H9 (cell line): ENCODE results near the gene FMO2. TPM values are rescaled to one million over a fixed set of nuclear protein-coding genes. Genes with fewer than 3 reads are reported as not detected.
A peak's percentile ranks its signal among the peaks of the same experiment; 100 is the strongest.

ENCODE experiments used
- DNase-seq: peaks from one replicate; pipeline ENCODE4 v3.0.0-alpha.2; 2017
- H2AFZ ChIP-seq: one replicate; pipeline ENCODE4 v1.6.1; 2013; ENCODE audit warnings: mild to moderate bottlenecking, low read length, control low read depth, moderate library complexity
- H2AK5ac ChIP-seq: 2 replicates; pipeline ENCODE4 v1.6.1; 2013; ENCODE audit warnings: low read length, control low read depth, mixed read lengths; ENCODE audit not compliant: insufficient read length
- H2BK120ac ChIP-seq: one replicate; pipeline ENCODE4 v1.6.1; 2013; ENCODE audit warnings: low read depth, mild to moderate bottlenecking, low read length, control low read depth, inconsistent platforms; ENCODE audit not compliant: poor library complexity, severe bottlenecking
- H2BK12ac ChIP-seq: 2 replicates; pipeline ENCODE4 v1.6.1; 2013; ENCODE audit warnings: low read length, control low read depth, mixed read lengths, low read depth; ENCODE audit not compliant: insufficient read length
- H2BK15ac ChIP-seq: 2 replicates; pipeline ENCODE4 v1.6.1; 2013; ENCODE audit warnings: low read depth, low read length, control low read depth
- H2BK20ac ChIP-seq: one replicate; pipeline ENCODE4 v1.6.1; 2013; ENCODE audit warnings: low read depth, mild to moderate bottlenecking, low read length, control low read depth, inconsistent platforms; ENCODE audit not compliant: poor library complexity, severe bottlenecking
- H2BK5ac ChIP-seq: 2 replicates; pipeline ENCODE4 v1.6.1; 2013; ENCODE audit warnings: low read length, control low read depth, mixed read lengths; ENCODE audit not compliant: insufficient read length
- H3K14ac ChIP-seq: 2 replicates; pipeline ENCODE4 v1.6.1; 2013; ENCODE audit warnings: low read length, control low read depth; ENCODE audit not compliant: insufficient read depth
- H3K18ac ChIP-seq: 2 replicates; pipeline ENCODE4 v1.6.1; 2013; ENCODE audit warnings: low read depth, mild to moderate bottlenecking, mixed read lengths, low read length, control low read depth; ENCODE audit not compliant: insufficient read length
- H3K23ac ChIP-seq: 2 replicates; pipeline ENCODE4 v1.6.1; 2013; ENCODE audit warnings: low read length, control low read depth, mixed read lengths, low read depth; ENCODE audit not compliant: insufficient read length
- H3K23me2 ChIP-seq: 2 replicates; pipeline ENCODE4 v1.6.1; 2013; ENCODE audit warnings: low read depth, mild to moderate bottlenecking, mixed read lengths, low read length, control low read depth; ENCODE audit not compliant: insufficient read length, poor library complexity, severe bottlenecking
- H3K27ac ChIP-seq: 2 replicates; pipeline ENCODE4 v1.5.1; 2013; ENCODE audit warnings: low read length, control low read depth, mixed read lengths, low read depth; ENCODE audit not compliant: insufficient read length
- H3K27me3 ChIP-seq: 2 replicates; pipeline ENCODE4 v1.6.1; 2013; ENCODE audit warnings: low read length, control low read depth, inconsistent platforms; ENCODE audit not compliant: insufficient read depth
- H3K4ac ChIP-seq: 2 replicates; pipeline ENCODE4 v1.6.1; 2013; ENCODE audit warnings: low read depth, mild to moderate bottlenecking, control low read depth, inconsistent platforms, low read length, moderate library complexity
- H3K4me1 ChIP-seq: 2 replicates; pipeline ENCODE4 v1.6.1; 2013; ENCODE audit warnings: low read length, control low read depth, inconsistent platforms; ENCODE audit not compliant: insufficient read depth
- H3K4me2 ChIP-seq: 2 replicates; pipeline ENCODE4 v1.6.1; 2013; ENCODE audit warnings: low read length, control low read depth, mixed read lengths; ENCODE audit not compliant: insufficient read length, insufficient read depth
- H3K56ac ChIP-seq: 2 replicates; pipeline ENCODE4 v1.6.1; 2013; ENCODE audit warnings: low read depth, mild to moderate bottlenecking, mixed read lengths, low read length, control low read depth; ENCODE audit not compliant: insufficient read length
- H3K79me1 ChIP-seq: 2 replicates; pipeline ENCODE4 v1.6.1; 2013; ENCODE audit warnings: low read depth, mild to moderate bottlenecking, moderate library complexity, low read length, control low read depth, inconsistent platforms; ENCODE audit not compliant: insufficient read depth, poor library complexity, severe bottlenecking
- H3K79me2 ChIP-seq: 2 replicates; pipeline ENCODE4 v1.6.1; 2013; ENCODE audit warnings: low read length, control low read depth, inconsistent platforms; ENCODE audit not compliant: insufficient read depth
- H3K9ac ChIP-seq: 2 replicates; pipeline ENCODE4 v1.6.1; 2013; ENCODE audit warnings: low read length, control low read depth, mixed read lengths; ENCODE audit not compliant: insufficient read length; ENCODE audit errors: extremely low read depth
- H3K9me3 ChIP-seq: one replicate; pipeline ENCODE4 v1.6.1; 2013; ENCODE audit warnings: low read depth, low read length, inconsistent platforms; ENCODE audit not compliant: control insufficient read depth
- H3T11ph ChIP-seq: one replicate; pipeline ENCODE4 v1.6.1; 2013; ENCODE audit warnings: mild to moderate bottlenecking, low read length, control low read depth, inconsistent platforms
- H4K20me1 ChIP-seq: one replicate; pipeline ENCODE4 v1.6.1; 2013; ENCODE audit not compliant: control insufficient read depth, insufficient read length, insufficient read depth
- H4K5ac ChIP-seq: 2 replicates; pipeline ENCODE4 v1.6.1; 2013; ENCODE audit warnings: low read depth, mild to moderate bottlenecking, mixed read lengths, low read length, control low read depth; ENCODE audit not compliant: insufficient read length
- H4K8ac ChIP-seq: replicated peaks from 2 replicates; pipeline ENCODE4 v1.6.1; 2013; ENCODE audit warnings: low read length, control low read depth, mixed read lengths, low read depth; ENCODE audit not compliant: insufficient read length
- H4K91ac ChIP-seq: 2 replicates; pipeline ENCODE4 v1.6.1; 2013; ENCODE audit warnings: low read depth, mild to moderate bottlenecking, moderate library complexity, mixed read lengths, low read length, control low read depth; ENCODE audit not compliant: insufficient read length
- H3K27ac Mint-ChIP-seq, 3 experiments: 2 replicates in 2 of 3; 3 replicates in 1 of 3; pipeline ENCODE4 v1.8.0; 2020 to 2021; ENCODE audit warnings: mixed read lengths in 3 of 3, mild to moderate bottlenecking in 1 of 3, moderate library complexity in 1 of 3
- H3K27me3 Mint-ChIP-seq: 2 replicates; pipeline ENCODE4 v1.8.0; 2021; ENCODE audit warnings: low read depth, mild to moderate bottlenecking, moderate library complexity, mixed read lengths
- H3K36me3 Mint-ChIP-seq, 3 experiments: 2 replicates in 2 of 3; 3 replicates in 1 of 3; pipeline ENCODE4 v1.8.0; 2020 to 2021; ENCODE audit warnings: low read depth in 3 of 3, mixed read lengths in 3 of 3; ENCODE audit not compliant: insufficient read depth in 1 of 3
- H3K4me1 Mint-ChIP-seq, 2 experiments: 2 replicates each; pipeline ENCODE4 v1.8.0; 2020; ENCODE audit warnings: mixed read lengths in 2 of 2
- H3K4me3 Mint-ChIP-seq, 2 experiments: 2 replicates in 1 of 2; 3 replicates in 1 of 2; pipeline ENCODE4 v1.8.0; 2020 to 2021; ENCODE audit warnings: mild to moderate bottlenecking in 2 of 2, mixed read lengths in 2 of 2, moderate library complexity in 1 of 2
- H3K9me3 Mint-ChIP-seq, 2 experiments: 2 replicates in 1 of 2; 3 replicates in 1 of 2; pipeline ENCODE4 v1.8.0; 2020; ENCODE audit warnings: mild to moderate bottlenecking in 2 of 2, mixed read lengths in 2 of 2, moderate library complexity in 1 of 2
- WGBS: extraction: QIAGEN DNeasy Blood & Tissue Kit; methylation state at CpG from one replicate; pipeline ENCODE4 v1.1.7; 2013; ENCODE audit warnings: missing lambda C conversion rate, low lambda C conversion rate, mixed read lengths; ENCODE audit not compliant: insufficient read length; ENCODE audit errors: extremely low coverage; 5-methylcytosine and 5-hydroxymethylcytosine counted together
- total RNA-seq: library from RNA; stranded (reverse); gene quantifications from 2 replicates; pipeline ENCODE4 v1.2.1, GENCODE V29; 2021
- TF ChIP-seq, protein P1 (sequence below): fragments of 200-600 bp; sonication (generic); conservative IDR thresholded peaks from 3 replicates; pipeline ENCODE4 v1.8.0; 2021; ENCODE audit warnings: antibody characterized with exemption, mild to moderate bottlenecking

FMO2 gene
- total RNA-seq, 1 experiment from 2014 or later = not detected

DNA sequence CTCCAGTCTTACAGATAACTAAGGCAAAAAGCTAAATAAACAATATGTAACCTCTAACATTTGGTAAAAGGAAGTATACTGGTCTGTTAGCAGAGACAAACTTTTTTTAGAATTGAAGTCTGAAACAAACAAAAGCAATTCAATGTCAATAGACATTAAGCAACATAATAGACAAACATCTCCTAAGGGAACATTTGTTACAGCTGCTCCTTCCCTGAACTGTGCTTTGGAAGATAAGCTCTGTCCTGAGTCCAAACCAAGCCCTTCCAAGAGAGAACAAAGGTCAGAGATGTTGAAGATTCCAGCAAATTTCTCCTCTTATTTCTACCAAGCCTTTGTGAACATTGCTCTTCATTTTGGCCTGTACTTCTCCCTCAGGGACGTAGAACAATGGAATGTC is 25.3 kb downstream of the FMO2 start:
- Histone ChIP-seq H2BK15ac (no peak overlapping the region), H3K4ac (no peak overlapping the region), H3K27ac (no peak overlapping the region), H3T11ph (no peak overlapping the region), H3K18ac (no peak overlapping the region), H3K4me2 (no peak overlapping the region), H3K23ac (no peak overlapping the region), H3K23me2 (no peaks in the 10 kb centered on the region), H3K9ac (peak overlapping the region; percentile 50), H2AK5ac (no peak overlapping the region), H2BK5ac (no peak overlapping the region), H3K79me2 (no peaks in the 10 kb centered on the region), H3K14ac (no peak overlapping the region), H2BK20ac (no peak overlapping the region), H4K5ac (no peak overlapping the region), H4K20me1 (no peaks in the 10 kb centered on the region), H2AFZ (no peak overlapping the region), H2BK12ac (no peak overlapping the region), H4K91ac (no peak overlapping the region), H3K4me1 (no peaks in the 10 kb centered on the region), H4K8ac (no peak overlapping the region), H3K9me3 (no peaks in the 10 kb centered on the region), H3K27me3 (no peaks in the 10 kb centered on the region), H3K56ac (no peak overlapping the region), H2BK120ac (no peak overlapping the region), H3K79me1 (no peaks in the 10 kb centered on the region)
- no peak overlapping the region; a peak in 1 of 7 replicates for H3K27ac Mint-ChIP-seq
- H3K36me3 Mint-ChIP-seq = no peaks in the 10 kb centered on the region; a peak in 1 of 7 replicates
- H3K4me3 Mint-ChIP-seq = no peak overlapping the region
- no peak for DNase-seq
- TF ChIP-seq, protein P1, sequence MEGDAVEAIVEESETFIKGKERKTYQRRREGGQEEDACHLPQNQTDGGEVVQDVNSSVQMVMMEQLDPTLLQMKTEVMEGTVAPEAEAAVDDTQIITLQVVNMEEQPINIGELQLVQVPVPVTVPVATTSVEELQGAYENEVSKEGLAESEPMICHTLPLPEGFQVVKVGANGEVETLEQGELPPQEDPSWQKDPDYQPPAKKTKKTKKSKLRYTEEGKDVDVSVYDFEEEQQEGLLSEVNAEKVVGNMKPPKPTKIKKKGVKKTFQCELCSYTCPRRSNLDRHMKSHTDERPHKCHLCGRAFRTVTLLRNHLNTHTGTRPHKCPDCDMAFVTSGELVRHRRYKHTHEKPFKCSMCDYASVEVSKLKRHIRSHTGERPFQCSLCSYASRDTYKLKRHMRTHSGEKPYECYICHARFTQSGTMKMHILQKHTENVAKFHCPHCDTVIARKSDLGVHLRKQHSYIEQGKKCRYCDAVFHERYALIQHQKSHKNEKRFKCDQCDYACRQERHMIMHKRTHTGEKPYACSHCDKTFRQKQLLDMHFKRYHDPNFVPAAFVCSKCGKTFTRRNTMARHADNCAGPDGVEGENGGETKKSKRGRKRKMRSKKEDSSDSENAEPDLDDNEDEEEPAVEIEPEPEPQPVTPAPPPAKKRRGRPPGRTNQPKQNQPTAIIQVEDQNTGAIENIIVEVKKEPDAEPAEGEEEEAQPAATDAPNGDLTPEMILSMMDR = no peak
- H3K27me3 Mint-ChIP-seq = no peaks in the 10 kb centered on the region; the same call in 1 of the 2 replicates
- peaks cover 38 to 43% of the 10 kb centered on the region in 2 experiments for H3K4me1 Mint-ChIP-seq
- no CpG with 5 or more reads among the region's 1 CpG for WGBS
- no peaks in the 10 kb centered on the region; a peak in 1 of 5 replicates for H3K9me3 Mint-ChIP-seq
